ENCODE results near the gene PITPNM3. TPM values are rescaled to one million over a fixed set of nuclear protein-coding genes. Genes with fewer than 3 reads are reported as not detected.

The PITPNM3 gene
- 10 to 100 TPM in 1 of 4 donors, 1 to 10 TPM in 3; 4.3 to 13.6 (median 8.0) TPM for total RNA-seq
- polyA plus RNA-seq = 1 to 10 TPM; 3.6 to 5.7 (median 4.6) TPM

DNA sequence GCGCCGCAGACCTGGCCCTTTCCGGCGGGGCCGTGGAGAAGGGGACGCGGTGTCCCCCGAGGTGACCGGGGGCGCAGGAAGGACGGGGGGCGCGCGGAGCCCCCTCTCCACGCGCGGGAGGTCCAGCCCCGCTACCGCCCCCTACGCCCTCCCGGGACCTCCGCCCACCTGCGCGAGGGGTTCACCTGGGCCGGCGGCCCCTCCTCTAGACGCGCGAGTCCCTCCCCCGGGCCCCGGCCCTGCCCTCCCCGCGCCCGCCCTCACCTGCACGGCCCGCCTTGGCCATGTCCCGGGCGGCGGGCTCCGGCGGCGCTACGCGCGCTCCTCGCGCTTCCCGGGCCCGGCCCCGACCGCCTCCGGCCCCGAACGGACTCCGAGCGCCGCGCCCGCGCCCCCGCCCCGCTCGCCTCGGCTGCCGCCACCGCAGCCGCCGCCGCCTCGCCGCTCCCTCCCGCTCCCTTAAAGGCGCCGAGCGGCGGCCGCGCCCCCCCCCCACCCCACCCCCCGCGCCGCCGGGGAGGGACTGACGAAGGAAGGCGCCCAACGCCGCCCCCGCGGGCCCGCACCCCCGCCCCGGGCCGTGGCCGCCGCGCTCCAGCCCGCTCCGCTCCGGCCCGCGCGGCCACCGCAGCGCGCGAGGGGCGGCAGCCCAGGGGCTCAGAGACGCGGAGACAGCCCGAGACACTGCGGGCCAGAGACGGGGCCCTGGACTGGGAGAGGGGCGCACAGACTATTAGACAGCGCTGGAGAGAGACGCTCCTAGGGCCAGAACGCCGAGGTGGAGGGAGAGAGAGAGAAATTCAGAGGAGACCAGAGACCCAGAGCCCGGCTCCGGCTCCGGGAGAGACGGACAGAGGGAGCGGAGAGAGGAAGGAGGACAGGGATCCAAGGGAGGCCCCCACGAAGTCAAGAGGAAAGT, at the start of gene PITPNM3:
Gene PITPNM3 (minus strand): TSS at position 435 of the 919 bp plus-strand sequence. CDS start 149 bp downstream, at position 286.
- no peak for DNase-seq
- Histone ChIP-seq H3K27ac (peak within 1 kb of the TSS; percentile 81 to 86 (median 83)), H3K4me1 (peaks cover 0 to 47% (median 31%) of the 10 kb centered on the region in 4 donors), H3K4me3 (peak within 1 kb of the TSS; percentile 62 to 92 (median 70)), H3K27me3 (peaks cover 0 to 14% (median 0%) of the 10 kb centered on the region in 3 donors), H3K36me3 (no peaks in the 10 kb centered on the region), H3K9me3 (no peaks in the 10 kb centered on the region)
- intact Hi-C loops (cut with DNase I) = loop anchor here (5.0 kb wide), 2 partner anchors 84 to 96 kb away; partner anchors contain the start of genes C17orf100 and MED31
- WGBS, 2 donors = 1 to 2% methylated on average over 122 of the region's 122 CpGs
- TF ChIP-seq POLR2AphosphoS5 (IDR thresholded peaks at IDR 0.05) (no peak), EP300 (IDR thresholded peaks at IDR 0.05) (no peak), POLR2A (IDR thresholded peaks at IDR 0.05) (no peak)
- TF ChIP-seq, protein P1, sequence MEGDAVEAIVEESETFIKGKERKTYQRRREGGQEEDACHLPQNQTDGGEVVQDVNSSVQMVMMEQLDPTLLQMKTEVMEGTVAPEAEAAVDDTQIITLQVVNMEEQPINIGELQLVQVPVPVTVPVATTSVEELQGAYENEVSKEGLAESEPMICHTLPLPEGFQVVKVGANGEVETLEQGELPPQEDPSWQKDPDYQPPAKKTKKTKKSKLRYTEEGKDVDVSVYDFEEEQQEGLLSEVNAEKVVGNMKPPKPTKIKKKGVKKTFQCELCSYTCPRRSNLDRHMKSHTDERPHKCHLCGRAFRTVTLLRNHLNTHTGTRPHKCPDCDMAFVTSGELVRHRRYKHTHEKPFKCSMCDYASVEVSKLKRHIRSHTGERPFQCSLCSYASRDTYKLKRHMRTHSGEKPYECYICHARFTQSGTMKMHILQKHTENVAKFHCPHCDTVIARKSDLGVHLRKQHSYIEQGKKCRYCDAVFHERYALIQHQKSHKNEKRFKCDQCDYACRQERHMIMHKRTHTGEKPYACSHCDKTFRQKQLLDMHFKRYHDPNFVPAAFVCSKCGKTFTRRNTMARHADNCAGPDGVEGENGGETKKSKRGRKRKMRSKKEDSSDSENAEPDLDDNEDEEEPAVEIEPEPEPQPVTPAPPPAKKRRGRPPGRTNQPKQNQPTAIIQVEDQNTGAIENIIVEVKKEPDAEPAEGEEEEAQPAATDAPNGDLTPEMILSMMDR (IDR thresholded peaks at IDR 0.05) = no peak

DNA sequence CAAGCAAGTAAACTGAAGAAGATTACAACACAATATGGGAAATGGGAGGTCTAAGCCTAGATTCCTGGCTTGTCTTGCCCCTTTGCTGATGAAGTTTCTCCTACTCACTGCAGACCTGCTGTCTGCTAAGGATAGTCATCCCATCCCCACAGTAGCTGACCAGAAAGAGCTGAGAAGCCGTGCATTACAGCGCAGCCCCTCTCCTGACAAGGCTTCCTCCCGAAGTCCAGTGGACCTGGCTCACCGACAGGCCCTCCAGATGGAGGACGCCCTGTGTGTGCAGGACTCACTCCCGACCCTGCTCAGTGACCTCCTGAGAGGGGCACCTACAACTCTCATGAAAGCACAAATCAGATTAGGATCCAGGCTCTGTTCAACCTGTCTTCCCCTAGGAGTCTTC, 48.8 kb upstream of the PITPNM3 start:
- H3K27me3 ChIP-seq = no peaks in the 10 kb centered on the region
- H3K4me3 ChIP-seq = no peak overlapping the region
- no peaks in the 10 kb centered on the region for H3K4me1 ChIP-seq
- no peak overlapping the region for H3K27ac ChIP-seq
- H3K9me3 ChIP-seq = no peaks in the 10 kb centered on the region
- intact Hi-C loops (cut with DNase I) = no loop called here
- H3K36me3 ChIP-seq = peaks cover 0 to 58% (median 30%) of the 10 kb centered on the region in 4 donors
- no peak for DNase-seq
- TF ChIP-seq POLR2AphosphoS5 (IDR thresholded peaks at IDR 0.05) (no peak), POLR2A (IDR thresholded peaks at IDR 0.05) (no peak), EP300 (IDR thresholded peaks at IDR 0.05) (no peak)
- TF ChIP-seq, protein P1 (IDR thresholded peaks at IDR 0.05) = no peak
- WGBS, 2 donors = 95% methylated on average over 6 of the region's 6 CpGs

DNA sequence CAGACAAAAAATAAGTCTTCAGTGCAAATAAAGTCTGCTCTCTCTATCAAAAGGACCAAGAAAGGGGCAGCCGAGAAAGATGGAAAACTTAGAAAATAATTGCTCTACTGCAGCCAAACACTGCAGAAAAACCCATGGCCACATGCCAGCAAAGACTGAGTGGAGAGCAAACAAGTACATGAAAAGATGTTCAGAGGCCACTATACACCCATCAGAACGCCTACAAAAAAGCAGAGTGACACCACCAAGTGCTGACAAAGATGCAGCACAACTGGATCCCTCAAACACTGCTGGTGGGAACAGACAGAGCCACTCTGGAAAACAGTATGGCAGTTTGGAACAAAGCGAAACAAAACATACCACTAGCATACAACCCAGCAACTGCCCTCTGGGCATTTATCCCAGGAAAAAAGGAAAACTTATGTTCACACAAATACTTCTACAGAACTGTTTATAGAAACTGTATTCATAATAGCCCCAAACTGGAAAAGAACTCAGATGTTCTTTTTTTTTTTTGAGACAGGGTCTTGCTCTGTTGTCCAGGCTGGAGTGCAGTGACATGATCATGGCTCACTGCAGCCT, 47.5 kb upstream of the PITPNM3 start:
- peaks cover 0 to 12% (median under 1%) of the 10 kb centered on the region in 4 donors for H3K4me1 ChIP-seq
- intact Hi-C loops (cut with DNase I) = no loop called here
- TF ChIP-seq, protein P1 (IDR thresholded peaks at IDR 0.05) = no peak
- TF ChIP-seq EP300 (IDR thresholded peaks at IDR 0.05) (no peak), POLR2A (IDR thresholded peaks at IDR 0.05) (no peak)
- 72 to 75% methylated on average over 3 of the region's 3 CpGs for WGBS, 2 donors
- no peak for DNase-seq
- H3K27me3 ChIP-seq = no peaks in the 10 kb centered on the region
- H3K4me3 ChIP-seq = no peak overlapping the region
- peak overlapping the region in 1 of 4 donors; percentile 25 for H3K27ac ChIP-seq
- H3K9me3 ChIP-seq = no peaks in the 10 kb centered on the region
- peaks cover 0 to 57% (median 21%) of the 10 kb centered on the region in 4 donors for H3K36me3 ChIP-seq

DNA sequence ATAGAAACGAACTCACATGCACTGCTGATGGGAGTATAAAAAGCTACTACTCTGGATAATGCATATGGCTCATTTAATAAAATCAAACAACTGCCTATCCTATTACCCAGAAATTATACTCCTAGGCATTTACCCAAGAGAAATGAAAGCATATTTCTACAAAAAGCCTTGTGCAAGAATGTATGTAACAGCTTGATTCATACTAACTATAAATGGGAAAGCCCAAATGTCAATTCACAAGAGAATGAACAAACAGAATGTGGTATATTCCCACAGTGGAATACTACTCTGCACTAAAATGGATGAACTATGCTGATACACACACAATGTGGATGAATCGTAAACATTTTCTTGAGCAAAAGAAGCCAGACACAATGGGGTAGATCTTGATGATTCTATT, 45.8 kb upstream of the PITPNM3 start:
- H3K4me1 ChIP-seq = peaks cover 0 to 14% (median 7%) of the 10 kb centered on the region in 4 donors
- H3K27ac ChIP-seq = no peak overlapping the region
- intact Hi-C loops (cut with DNase I) = no loop called here
- no peaks in the 10 kb centered on the region for H3K9me3 ChIP-seq
- peaks cover 0 to 57% (median 9%) of the 10 kb centered on the region in 4 donors for H3K36me3 ChIP-seq
- H3K4me3 ChIP-seq = no peak overlapping the region
- TF ChIP-seq POLR2AphosphoS5 (IDR thresholded peaks at IDR 0.05) (no peak), POLR2A (IDR thresholded peaks at IDR 0.05) (no peak), EP300 (IDR thresholded peaks at IDR 0.05) (no peak)
- TF ChIP-seq, protein P1 (IDR thresholded peaks at IDR 0.05) = no peak
- no peaks in the 10 kb centered on the region for H3K27me3 ChIP-seq
- 92 to 94% methylated on average over 2 of the region's 2 CpGs for WGBS, 2 donors
- DNase-seq = no peak
